H1 (cell line): ENCODE data around the gene ITPR3. TPM values are rescaled to one million over a fixed set of nuclear protein-coding genes. Genes with fewer than 3 reads are reported as not detected.

ENCODE experiments used
- polyA plus RNA-seq, 7 experiments: library from polyadenylated mRNA; depleted of rRNA in 3 of 7; stranded (reverse) in 5 of 7; unstranded in 2 of 7; fragments of >200 nt in 5 of 7; fragments of 200-250 nt in 2 of 7; gene quantifications; 1 replicate in 5 of 7; 2 replicates in 1 of 7; 4 replicates in 1 of 7; pipeline versions ENCODE4 v1.2.1 to v1.2.3, GENCODE V29; 2011 to 2013; ENCODE audit warnings: missing spikeins in 2 of 7, mixed read lengths in 2 of 7
- total RNA-seq: library from RNA; stranded (reverse); fragmentation: NEBNext Ultra II Directional; extraction: Animal tissue kit (Norgen Biotek cat#: 25700); gene quantifications from 2 replicates; pipeline ENCODE4 v1.2.1, GENCODE V29; 2021
- TF ChIP-seq, protein P1 (sequence below), 3 experiments: IDR thresholded peaks; 1 replicate in 2 of 3; 2 replicates in 1 of 3; pipeline versions ENCODE4 v1.5.1 to v1.6.1; 2011; ENCODE audit warnings: low read length in 3 of 3, mild to moderate bottlenecking in 3 of 3, inconsistent platforms in 2 of 3, low read depth in 1 of 3, moderate library complexity in 1 of 3; ENCODE audit not compliant: insufficient read depth in 1 of 3; ENCODE audit errors: control extremely low read depth in 1 of 3

Gene ITPR3
- total and polyA plus RNA-seq, 2 of the 8 experiments (the other 6 are each of a cell fraction or from before 2014, with no cell fraction given) = 29.1 to 45.7 TPM

DNA sequence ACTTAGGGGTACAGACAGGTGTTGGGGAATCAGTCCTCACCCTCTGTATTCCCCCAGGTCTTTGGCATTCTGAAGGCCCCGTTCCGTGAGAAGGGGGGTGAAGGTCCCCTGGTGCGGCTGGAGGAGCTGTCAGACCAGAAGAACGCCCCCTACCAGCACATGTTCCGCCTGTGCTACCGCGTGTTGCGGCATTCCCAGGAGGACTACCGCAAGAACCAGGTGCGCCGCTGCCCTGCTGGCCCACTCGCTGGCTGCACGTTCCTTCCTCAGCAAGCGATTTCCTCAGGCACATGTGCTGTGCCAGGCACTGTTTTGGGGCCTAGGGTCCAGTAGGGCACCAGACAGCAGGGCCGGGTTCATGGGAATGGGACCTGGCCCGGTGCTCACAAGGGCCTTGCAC, 46.0 kb downstream of the ITPR3 start (continued):
- TF ChIP-seq, protein P1, sequence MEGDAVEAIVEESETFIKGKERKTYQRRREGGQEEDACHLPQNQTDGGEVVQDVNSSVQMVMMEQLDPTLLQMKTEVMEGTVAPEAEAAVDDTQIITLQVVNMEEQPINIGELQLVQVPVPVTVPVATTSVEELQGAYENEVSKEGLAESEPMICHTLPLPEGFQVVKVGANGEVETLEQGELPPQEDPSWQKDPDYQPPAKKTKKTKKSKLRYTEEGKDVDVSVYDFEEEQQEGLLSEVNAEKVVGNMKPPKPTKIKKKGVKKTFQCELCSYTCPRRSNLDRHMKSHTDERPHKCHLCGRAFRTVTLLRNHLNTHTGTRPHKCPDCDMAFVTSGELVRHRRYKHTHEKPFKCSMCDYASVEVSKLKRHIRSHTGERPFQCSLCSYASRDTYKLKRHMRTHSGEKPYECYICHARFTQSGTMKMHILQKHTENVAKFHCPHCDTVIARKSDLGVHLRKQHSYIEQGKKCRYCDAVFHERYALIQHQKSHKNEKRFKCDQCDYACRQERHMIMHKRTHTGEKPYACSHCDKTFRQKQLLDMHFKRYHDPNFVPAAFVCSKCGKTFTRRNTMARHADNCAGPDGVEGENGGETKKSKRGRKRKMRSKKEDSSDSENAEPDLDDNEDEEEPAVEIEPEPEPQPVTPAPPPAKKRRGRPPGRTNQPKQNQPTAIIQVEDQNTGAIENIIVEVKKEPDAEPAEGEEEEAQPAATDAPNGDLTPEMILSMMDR (IDR thresholded peaks at IDR 0.05; ENCODE audit: control extremely low read depth in 1 of 3, insufficient read depth in 1 of 3, low read depth in 1 of 3, low read length in 3 of 3) = no peak
- TF ChIP-seq, all 59 proteins: peak for 0
